OCI-LY3 (cell line): ENCODE measurements around the gene RLF.

Experiments
- H2AFZ ChIP-seq: fragments of 200-600, 300-600 bp; shearing (Covaris generic); 2 replicates; pipeline ENCODE4 v1.6.0; 2014; ENCODE audit warnings: antibody characterized with exemption, low read depth, low read length
- H3K27ac ChIP-seq: fragments of 200-600, 300-600 bp; sonication (generic); 2 replicates; pipeline ENCODE4 v1.5.1; 2014; ENCODE audit warnings: mild to moderate bottlenecking, low read length, moderate library complexity, mixed read lengths
- H3K27me3 ChIP-seq: fragments of 200-600, 300-600 bp; sonication (generic); 2 replicates; pipeline ENCODE4 v1.6.1; 2014; ENCODE audit warnings: low read depth, low read length, mixed read lengths
- H3K36me3 ChIP-seq: fragments of 200-600, 300-600 bp; sonication (generic); replicated peaks from 2 replicates; pipeline ENCODE3; 2014; ENCODE audit warnings: low read depth, low read length, mixed read lengths
- H3K4me1 ChIP-seq: fragments of 300-600, 200-600 bp; sonication (generic); 2 replicates; pipeline ENCODE4 v1.6.1; 2014; ENCODE audit warnings: low read length, mixed read lengths
- H3K4me2 ChIP-seq: fragments of 200-600, 300-600 bp; sonication (generic); 2 replicates; pipeline ENCODE4 v1.6.1; 2014; ENCODE audit warnings: low read length, mixed read lengths
- H3K4me3 ChIP-seq: fragments of 300-600, 200-600 bp; sonication (generic); 2 replicates; pipeline ENCODE4 v1.5.1; 2014; ENCODE audit warnings: antibody characterized with exemption, mild to moderate bottlenecking, low read length, moderate library complexity
- H3K79me2 ChIP-seq: fragments of 300-600, 200-600 bp; shearing (Covaris generic); 2 replicates; pipeline ENCODE4 v1.6.1; 2014; ENCODE audit warnings: mild to moderate bottlenecking, low read length, mixed read lengths
- H3K9ac ChIP-seq: fragments of 300-600, 200-600 bp; shearing (Covaris generic); 2 replicates; pipeline ENCODE4 v1.6.0; 2014; ENCODE audit warnings: mild to moderate bottlenecking, low read length, moderate library complexity
- H3K9me3 ChIP-seq: fragments of 200-600, 300-600 bp; shearing (Covaris generic); 2 replicates; pipeline ENCODE4 v1.6.1; 2014; ENCODE audit warnings: low read length, mixed read lengths; ENCODE audit not compliant: insufficient read depth
- H4K20me1 ChIP-seq: fragments of 200-600, 300-600 bp; sonication (generic); 2 replicates; pipeline ENCODE4 v1.6.1; 2016; ENCODE audit warnings: low read length, mixed read lengths; ENCODE audit not compliant: insufficient read depth
- CTCF ChIP-seq: fragments of 200-600, 300-600 bp; sonication (generic); IDR thresholded peaks from 2 replicates; pipeline ENCODE4 v1.5.1; 2014; ENCODE audit warnings: antibody characterized with exemption, low read length, low read depth
- EZH2phosphoT487 ChIP-seq: fragments of 200-600 bp; shearing (Covaris generic); IDR thresholded peaks from 2 replicates; pipeline ENCODE4 v1.6.1; 2018; ENCODE audit warnings: antibody characterized with exemption, mixed run types, low read depth

The RLF gene

GRCh38 chr1:40272653-40273213 is 111.5 kb downstream of the RLF start:
- peak overlapping the region; percentile 59 for H3K4me2 ChIP-seq
- no peak overlapping the region for H2AFZ ChIP-seq
- H3K9ac ChIP-seq = no peak overlapping the region
- peaks cover 21% of the 10 kb centered on the region for H3K4me1 ChIP-seq
- peak overlapping the region; percentile 51 for H3K27ac ChIP-seq
- H3K79me2 ChIP-seq = no peaks in the 10 kb centered on the region
- no peaks in the 10 kb centered on the region for H3K27me3 ChIP-seq
- no peak overlapping the region for H3K4me3 ChIP-seq
- H3K9me3 ChIP-seq = no peaks in the 10 kb centered on the region
- no peak for TF ChIP-seq CTCF
- TF ChIP-seq EZH2phosphoT487 = no peak
- no peaks in the 10 kb centered on the region for H4K20me1 ChIP-seq
- peaks cover 26% of the 10 kb centered on the region for H3K36me3 ChIP-seq

- H3K9ac ChIP-seq = no peak overlapping the region
- no peak overlapping the region for H2AFZ ChIP-seq
- H4K20me1 ChIP-seq = no peaks in the 10 kb centered on the region
- peaks cover 23% of the 10 kb centered on the region for H3K36me3 ChIP-seq
- no peak for TF ChIP-seq EZH2phosphoT487
- no peak for TF ChIP-seq CTCF
- H3K4me3 ChIP-seq = no peak overlapping the region
- no peaks in the 10 kb centered on the region for H3K27me3 ChIP-seq
- no peak overlapping the region for H3K27ac ChIP-seq
- H3K4me1 ChIP-seq = peaks cover 21% of the 10 kb centered on the region
- no peaks in the 10 kb centered on the region for H3K79me2 ChIP-seq
- no peak overlapping the region for H3K4me2 ChIP-seq
- H3K9me3 ChIP-seq = no peaks in the 10 kb centered on the region
Measured at GRCh38 chr1:40273547-40274166, 112.5 kb downstream of the RLF start.

- Histone ChIP-seq H3K79me2 (no peaks in the 10 kb centered on the region), H3K36me3 (peaks cover 23% of the 10 kb centered on the region), H2AFZ (no peak overlapping the region), H4K20me1 (no peaks in the 10 kb centered on the region), H3K4me2 (no peak overlapping the region), H3K4me3 (no peak overlapping the region), H3K9me3 (no peaks in the 10 kb centered on the region), H3K4me1 (peaks cover 21% of the 10 kb centered on the region), H3K27ac (no peak overlapping the region), H3K27me3 (no peaks in the 10 kb centered on the region), H3K9ac (no peak overlapping the region)
- no peak for TF ChIP-seq EZH2phosphoT487
- TF ChIP-seq CTCF = no peak
Measured at GRCh38 chr1:40274331-40274730, 113.1 kb downstream of the RLF start.

- Histone ChIP-seq H3K79me2 (no peaks in the 10 kb centered on the region), H4K20me1 (no peaks in the 10 kb centered on the region), H3K9ac (no peak overlapping the region), H3K4me3 (no peak overlapping the region), H3K36me3 (peaks cover 20% of the 10 kb centered on the region), H2AFZ (no peak overlapping the region), H3K9me3 (no peaks in the 10 kb centered on the region), H3K4me2 (no peak overlapping the region), H3K27ac (no peak overlapping the region), H3K27me3 (no peaks in the 10 kb centered on the region), H3K4me1 (peaks cover 11% of the 10 kb centered on the region)
- TF ChIP-seq EZH2phosphoT487 (no peak), CTCF (no peak)
Measured at GRCh38 chr1:40276122-40276521, 114.9 kb downstream of the RLF start.
